SK-N-SH (cell line): ENCODE data around the gene NRG3. TPM values are rescaled to one million over a fixed set of nuclear protein-coding genes. Genes with fewer than 3 reads are reported as not detected.

Experiments
- CTCF ChIA-PET: fragments of 300-600, 350-600 bp; formaldehyde crosslinking; extraction: SDS; loops from one replicate; lab custom pipeline; 2021; lab: Yijun Ruan, JAX
- POLR2A ChIA-PET: fragments of 350-600 bp; sonication (Branson Sonifier 250); formaldehyde crosslinking; extraction: SDS; loops from one replicate; lab custom pipeline; 2020; ENCODE audit warnings: antibody characterized with exemption, inconsistent platforms; lab: Yijun Ruan, JAX
- DNase-seq: peaks from one replicate; pipeline ENCODE4 v3.0.0; 2012
- H2AFZ ChIP-seq: fragments of 200-600 bp; sonication (generic); 2 replicates; pipeline ENCODE4 v1.8.1; 2016; ENCODE audit warnings: antibody characterized with exemption, mild to moderate bottlenecking, low read depth
- H3F3A ChIP-seq: fragments of 200-600 bp; sonication (generic); replicated peaks from 2 replicates; pipeline ENCODE3; 2016; ENCODE audit warnings: antibody characterized with exemption, mild to moderate bottlenecking; ENCODE audit not compliant: insufficient read depth
- H3K27ac ChIP-seq, 2 experiments: fragments of 200-500 bp in 1 of 2; fragments of 200-600 bp in 1 of 2; sonication (Bioruptor generic) in 1 of 2; sonication (generic), shearing (Covaris generic) in 1 of 2; 2 replicates each; pipeline versions ENCODE4 v1.5.1 to v1.6.1; 2014 to 2016; ENCODE audit warnings: low read depth in 2 of 2, inconsistent platforms in 1 of 2, low read length in 1 of 2, mild to moderate bottlenecking in 1 of 2, mixed read lengths in 1 of 2
- H3K27me3 ChIP-seq: fragments of 200-600 bp; sonication (generic), shearing (Covaris generic); 2 replicates; pipeline ENCODE4 v1.6.1; 2016; ENCODE audit warnings: mixed run types; ENCODE audit not compliant: insufficient read depth
- H3K36me3 ChIP-seq, 2 experiments: fragments of 200-500 bp in 1 of 2; fragments of 200-600 bp in 1 of 2; sonication (Bioruptor generic) in 1 of 2; sonication (generic) in 1 of 2; replicated peaks in 1 of 2; 2 replicates each; pipeline versions ENCODE3 to v1.5.1; 2014 to 2016; ENCODE audit warnings: low read length in 1 of 2, mild to moderate bottlenecking in 1 of 2; ENCODE audit not compliant: insufficient read depth in 2 of 2, control insufficient read depth in 1 of 2
- H3K4me1 ChIP-seq, 2 experiments: fragments of 200-500 bp in 1 of 2; fragments of 200-600 bp in 1 of 2; sonication (Bioruptor generic) in 1 of 2; sonication (generic), shearing (Covaris generic) in 1 of 2; 2 replicates each; pipeline versions ENCODE4 v1.5.1 to v1.6.1; 2014 to 2016; ENCODE audit warnings: low read depth in 1 of 2, low read length in 1 of 2, mixed run types in 1 of 2; ENCODE audit not compliant: insufficient read depth in 2 of 2, control insufficient read depth in 1 of 2
- H3K4me2 ChIP-seq: fragments of 200-600 bp; sonication (generic), shearing (Covaris generic); 2 replicates; pipeline ENCODE4 v1.6.1; 2017; ENCODE audit warnings: mixed run types
- H3K4me3 ChIP-seq, 2 experiments: fragments of 200-500 bp in 1 of 2; fragments of 200-600 bp in 1 of 2; sonication (Bioruptor generic) in 1 of 2; sonication (generic), shearing (Covaris generic) in 1 of 2; 2 replicates each; pipeline versions ENCODE4 v1.5.1 to v1.8.1; 2014 to 2016; ENCODE audit warnings: low read depth in 2 of 2, inconsistent platforms in 1 of 2, low read length in 1 of 2, mild to moderate bottlenecking in 1 of 2, mixed read lengths in 1 of 2, moderate library complexity in 1 of 2
- H3K79me2 ChIP-seq: fragments of 200-600 bp; sonication (generic); 2 replicates; pipeline ENCODE4 v1.8.1; 2017; ENCODE audit warnings: mild to moderate bottlenecking; ENCODE audit not compliant: insufficient read depth
- H3K9ac ChIP-seq: fragments of 200-600 bp; sonication (generic); 2 replicates; pipeline ENCODE4 v1.6.1; 2017; ENCODE audit warnings: mixed run types
- H3K9me2 ChIP-seq: fragments of 200-600 bp; sonication (generic); 2 replicates; pipeline ENCODE4 v1.6.1; 2017; ENCODE audit warnings: mixed run types
- H3K9me3 ChIP-seq: fragments of 200-600 bp; sonication (generic); 2 replicates; pipeline ENCODE4 v1.6.1; 2017; ENCODE audit warnings: mixed run types, mild to moderate bottlenecking, moderate library complexity
- H4K20me1 ChIP-seq: fragments of 200-600 bp; sonication (generic); 2 replicates; pipeline ENCODE4 v1.6.1; 2017; ENCODE audit warnings: mild to moderate bottlenecking, mixed run types; ENCODE audit not compliant: insufficient read depth
- CHD2 ChIP-seq: fragments of 150-350 bp; IDR thresholded peaks from 2 replicates; pipeline ENCODE4 v1.6.1; 2018; ENCODE audit warnings: low read length; ENCODE audit not compliant: partially characterized antibody
- ELF1 ChIP-seq: IDR thresholded peaks from 2 replicates; pipeline ENCODE4 v1.4.0; 2012
- FOXM1 ChIP-seq: IDR thresholded peaks from 2 replicates; pipeline ENCODE4 v1.4.0; 2012; ENCODE audit warnings: low read depth, mild to moderate bottlenecking
- GABPA ChIP-seq: IDR thresholded peaks from 2 replicates; pipeline ENCODE4 v1.4.0; 2012; ENCODE audit warnings: low read depth, mild to moderate bottlenecking
- MAX ChIP-seq: IDR thresholded peaks from 2 replicates; pipeline ENCODE4 v1.4.0; 2012; ENCODE audit warnings: low read depth
- MEF2A ChIP-seq: IDR thresholded peaks from 2 replicates; pipeline ENCODE4 v1.4.0; 2012; ENCODE audit warnings: low read depth, borderline replicate concordance
- MXI1 ChIP-seq: IDR thresholded peaks from 2 replicates; pipeline ENCODE4 v1.6.1; 2012; ENCODE audit warnings: mild to moderate bottlenecking, low read depth, low read length, improper control_type of control experiment
- PBX3 ChIP-seq: IDR thresholded peaks from 2 replicates; pipeline ENCODE4; 2012
- POLR2AphosphoS5 ChIP-seq: IDR thresholded peaks from 2 replicates; pipeline ENCODE4 v1.6.1; 2012; ENCODE audit warnings: low read depth, low read length
- RAD21 ChIP-seq: IDR thresholded peaks from 2 replicates; pipeline ENCODE4 v1.6.1; 2012; ENCODE audit warnings: mild to moderate bottlenecking, low read length
- RCOR1 ChIP-seq: fragments of 150-350 bp; IDR thresholded peaks from 2 replicates; pipeline ENCODE4 v1.6.1; 2017; ENCODE audit warnings: antibody characterized with exemption, low read length
- REST ChIP-seq: IDR thresholded peaks from 2 replicates; pipeline ENCODE4 v1.6.1; 2012; ENCODE audit warnings: mild to moderate bottlenecking, low read depth, low read length, moderate library complexity
- SIN3A ChIP-seq: IDR thresholded peaks from 2 replicates; pipeline ENCODE4 v1.6.1; 2012; ENCODE audit warnings: low read depth, mild to moderate bottlenecking, low read length, moderate library complexity, borderline replicate concordance
- SMC3 ChIP-seq: IDR thresholded peaks from 2 replicates; pipeline ENCODE4 v1.6.1; 2012; ENCODE audit warnings: low read depth, low read length, improper control_type of control experiment
- TAF1 ChIP-seq: IDR thresholded peaks from 2 replicates; pipeline ENCODE4 v1.6.1; 2012; ENCODE audit warnings: low read depth, mild to moderate bottlenecking, low read length, moderate library complexity, borderline replicate concordance
- TCF12 ChIP-seq: IDR thresholded peaks from 2 replicates; pipeline ENCODE4 v1.4.0; 2012
- WGBS: methylation state at CpG from one replicate; pipeline ENCODE4 v1.1.6; 2017; ENCODE audit warnings: low lambda C conversion rate; 5-methylcytosine and 5-hydroxymethylcytosine counted together
- polyA plus RNA-seq, 3 experiments: library from polyadenylated mRNA; depleted of rRNA; stranded (reverse); fragments of >200 nt; gene quantifications; 2 replicates each; pipeline ENCODE4 v1.2.3, GENCODE V29; 2012

NRG3 gene
- polyA plus RNA-seq, 1 of the 3 experiments (the other 2 are of a cell fraction), result 0.03 TPM

- Histone ChIP-seq H3K36me3 (no peaks in the 10 kb centered on the region), H3K4me2 (no peak overlapping the region), H3K9ac (no peak overlapping the region), H3K9me2 (no peaks in the 10 kb centered on the region; the same call in 1 of the 2 replicates), H3K4me3 (no peak overlapping the region), H3K27ac (no peak overlapping the region), H2AFZ (no peak overlapping the region), H3K9me3 (0 out of 2 replicates have a peak, but pooled peaks cover 3% of the 10 kb centered on the region), H3K27me3 (no peaks in the 10 kb centered on the region), H3F3A (no peaks in the 10 kb centered on the region), H4K20me1 (no peaks in the 10 kb centered on the region), H3K4me1 (no peaks in the 10 kb centered on the region), H3K79me2 (no peaks in the 10 kb centered on the region)
- ChIA-PET POLR2A (no interaction called here), CTCF (no interaction called here)
- TF ChIP-seq TCF12, result no peak
- TF ChIP-seq ELF1, result no peak
- no peak for TF ChIP-seq MEF2A
- no peak for TF ChIP-seq TAF1
- WGBS, result 34% methylated on average over 5 of the region's 5 CpGs
- no peak for DNase-seq
Measured at GRCh38 chr10:81848931-81849330, 26.1 kb upstream of the NRG3 start.

- Histone ChIP-seq H3K27ac (no peak overlapping the region), H3K36me3 (no peaks in the 10 kb centered on the region), H2AFZ (no peak overlapping the region), H3K9me3 (peaks cover 6% of the 10 kb centered on the region; the same call in 1 of the 2 replicates), H3K9me2 (no peaks in the 10 kb centered on the region), H4K20me1 (no peaks in the 10 kb centered on the region), H3K4me1 (no peaks in the 10 kb centered on the region), H3F3A (no peaks in the 10 kb centered on the region), H3K4me2 (no peak overlapping the region), H3K9ac (no peak overlapping the region), H3K79me2 (no peaks in the 10 kb centered on the region), H3K27me3 (no peaks in the 10 kb centered on the region), H3K4me3 (no peak overlapping the region)
- POLR2A ChIA-PET, result no interaction called here
- 38% methylated on average over 8 of the region's 19 CpGs for WGBS
- DNase-seq, result no peak
- CTCF ChIA-PET, result no interaction called here
- TF ChIP-seq SMC3 (no peak), FOXM1 (no peak), RAD21 (no peak), REST (no peak), TAF1 (no peak), CHD2 (no peak), MAX (no peak), RCOR1 (no peak), PBX3 (no peak), MXI1 (no peak), SIN3A (no peak), GABPA (no peak), POLR2AphosphoS5 (no peak)
Measured at GRCh38 chr10:81862596-81862995, 12.4 kb upstream of the NRG3 start.
